ENCODE measurements around the gene CADM1. TPM values are rescaled to one million over a fixed set of nuclear protein-coding genes. Genes with fewer than 3 reads are reported as not detected.

The CADM1 gene
- total and polyA plus RNA-seq, 2 experiments from 2014 or later, result 16.5 to 18.0 TPM

DNA sequence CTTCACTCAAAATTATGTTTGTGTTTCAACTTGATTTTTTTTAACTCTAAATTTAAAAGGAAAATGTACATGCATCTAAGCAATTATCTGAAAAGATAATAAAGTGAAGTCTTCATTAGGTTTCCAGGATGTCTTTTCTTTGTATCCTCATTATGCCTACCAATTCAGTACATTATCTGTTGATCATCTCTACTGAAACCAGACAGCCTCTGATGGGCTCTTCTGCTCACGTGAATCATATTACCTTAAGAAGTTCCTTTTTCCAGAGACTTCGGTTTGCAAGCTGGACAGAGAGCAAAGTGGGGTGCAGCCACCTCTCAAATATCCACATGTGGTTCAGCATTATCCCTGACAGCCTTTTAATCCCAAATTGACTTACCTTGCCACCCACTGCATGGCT, 158.4 kb downstream of the CADM1 start:
- Histone ChIP-seq H3K4me2 (no peak overlapping the region), H3K36me3 (ENCODE audit: insufficient read depth) (no peaks in the 10 kb centered on the region), H4K20me1 (replicated peaks; ENCODE audit: insufficient read depth) (no peaks in the 10 kb centered on the region), H3K4me3 (no peak overlapping the region), H3K27me3 (ENCODE audit: insufficient read depth) (no peaks in the 10 kb centered on the region), H3K9me2 (ENCODE audit: insufficient read depth) (no peaks in the 10 kb centered on the region), H3K27ac (ENCODE audit: low read depth) (no peak overlapping the region), H3K4me1 (ENCODE audit: insufficient read depth) (no peaks in the 10 kb centered on the region), H2AFZ (no peak overlapping the region), H3K79me2 (replicated peaks; ENCODE audit: insufficient read depth) (no peaks in the 10 kb centered on the region), H3F3A (replicated peaks; ENCODE audit: low read depth) (no peaks in the 10 kb centered on the region)
- ATAC-seq, result no peak
- no peaks in the 10 kb centered on the region for H3K36me3 Mint-ChIP-seq (ENCODE audit: low read depth)
- H3K9me3 Mint-ChIP-seq, result no peaks in the 10 kb centered on the region
- H3K27ac Mint-ChIP-seq, result no peak overlapping the region
- DNase-seq (ENCODE audit: low spot score), result no peak
- no peaks in the 10 kb centered on the region for H3K27me3 Mint-ChIP-seq (ENCODE audit: insufficient read depth, low read depth, poor library complexity)
- H3K4me1 Mint-ChIP-seq, result no peaks in the 10 kb centered on the region
- TF ChIP-seq NANOG (IDR thresholded peaks at IDR 0.05; ENCODE audit: borderline replicate concordance), result no peak
- no peak for TF ChIP-seq ZNF114 (CRISPR knock-in tag; IDR thresholded peaks at IDR 0.05)
- no peak overlapping the region for H3K4me3 Mint-ChIP-seq

- no peak for ATAC-seq
- DNase-seq (ENCODE audit: low spot score), result no peak
- no peak overlapping the region for H2AFZ ChIP-seq
- H3F3A ChIP-seq (replicated peaks; ENCODE audit: low read depth), result no peaks in the 10 kb centered on the region
- no peaks in the 10 kb centered on the region for H3K36me3 Mint-ChIP-seq (ENCODE audit: low read depth)
- no peaks in the 10 kb centered on the region for H4K20me1 ChIP-seq (replicated peaks; ENCODE audit: insufficient read depth)
- H3K9me3 Mint-ChIP-seq, result no peaks in the 10 kb centered on the region
- no peaks in the 10 kb centered on the region for H3K27me3 Mint-ChIP-seq (ENCODE audit: insufficient read depth, low read depth, poor library complexity)
- no peak overlapping the region for H3K4me2 ChIP-seq
- H3K27ac ChIP-seq (ENCODE audit: low read depth), result no peak overlapping the region
- no peaks in the 10 kb centered on the region for H3K9me2 ChIP-seq (ENCODE audit: insufficient read depth)
- H3K4me3 ChIP-seq, result no peak overlapping the region
- no peak overlapping the region for H3K4me3 Mint-ChIP-seq
- H3K27ac Mint-ChIP-seq, result no peak overlapping the region
- no peaks in the 10 kb centered on the region for H3K4me1 ChIP-seq (ENCODE audit: insufficient read depth)
- no peaks in the 10 kb centered on the region for H3K27me3 ChIP-seq (ENCODE audit: insufficient read depth)
- no peaks in the 10 kb centered on the region for H3K79me2 ChIP-seq (replicated peaks; ENCODE audit: insufficient read depth)
- no peaks in the 10 kb centered on the region for H3K36me3 ChIP-seq (ENCODE audit: insufficient read depth)
- no peaks in the 10 kb centered on the region for H3K4me1 Mint-ChIP-seq
- TF ChIP-seq ZNF331 (CRISPR knock-in tag; IDR thresholded peaks at IDR 0.05; ENCODE audit: low read depth) (no peak), EZH2 (IDR thresholded peaks at IDR 0.05; ENCODE audit: low read depth, unreplicated experiment) (no peak), CREB1 (CRISPR knock-in tag; IDR thresholded peaks at IDR 0.05; ENCODE audit: low read depth) (no peak), NANOG (IDR thresholded peaks at IDR 0.05; ENCODE audit: borderline replicate concordance) (no peak), STAT1 (IDR thresholded peaks at IDR 0.05; ENCODE audit: unreplicated experiment) (no peak), JUNB (IDR thresholded peaks at IDR 0.05; ENCODE audit: unreplicated experiment) (no peak), EZH2phosphoT487 (IDR thresholded peaks at IDR 0.05; ENCODE audit: unreplicated experiment) (no peak), REST (IDR thresholded peaks at IDR 0.05; ENCODE audit: unreplicated experiment) (no peak), POLR2AphosphoS5 (IDR thresholded peaks at IDR 0.05; ENCODE audit: low read depth) (no peak), ZNF114 (CRISPR knock-in tag; IDR thresholded peaks at IDR 0.05) (no peak)
- TF ChIP-seq, protein P1, sequence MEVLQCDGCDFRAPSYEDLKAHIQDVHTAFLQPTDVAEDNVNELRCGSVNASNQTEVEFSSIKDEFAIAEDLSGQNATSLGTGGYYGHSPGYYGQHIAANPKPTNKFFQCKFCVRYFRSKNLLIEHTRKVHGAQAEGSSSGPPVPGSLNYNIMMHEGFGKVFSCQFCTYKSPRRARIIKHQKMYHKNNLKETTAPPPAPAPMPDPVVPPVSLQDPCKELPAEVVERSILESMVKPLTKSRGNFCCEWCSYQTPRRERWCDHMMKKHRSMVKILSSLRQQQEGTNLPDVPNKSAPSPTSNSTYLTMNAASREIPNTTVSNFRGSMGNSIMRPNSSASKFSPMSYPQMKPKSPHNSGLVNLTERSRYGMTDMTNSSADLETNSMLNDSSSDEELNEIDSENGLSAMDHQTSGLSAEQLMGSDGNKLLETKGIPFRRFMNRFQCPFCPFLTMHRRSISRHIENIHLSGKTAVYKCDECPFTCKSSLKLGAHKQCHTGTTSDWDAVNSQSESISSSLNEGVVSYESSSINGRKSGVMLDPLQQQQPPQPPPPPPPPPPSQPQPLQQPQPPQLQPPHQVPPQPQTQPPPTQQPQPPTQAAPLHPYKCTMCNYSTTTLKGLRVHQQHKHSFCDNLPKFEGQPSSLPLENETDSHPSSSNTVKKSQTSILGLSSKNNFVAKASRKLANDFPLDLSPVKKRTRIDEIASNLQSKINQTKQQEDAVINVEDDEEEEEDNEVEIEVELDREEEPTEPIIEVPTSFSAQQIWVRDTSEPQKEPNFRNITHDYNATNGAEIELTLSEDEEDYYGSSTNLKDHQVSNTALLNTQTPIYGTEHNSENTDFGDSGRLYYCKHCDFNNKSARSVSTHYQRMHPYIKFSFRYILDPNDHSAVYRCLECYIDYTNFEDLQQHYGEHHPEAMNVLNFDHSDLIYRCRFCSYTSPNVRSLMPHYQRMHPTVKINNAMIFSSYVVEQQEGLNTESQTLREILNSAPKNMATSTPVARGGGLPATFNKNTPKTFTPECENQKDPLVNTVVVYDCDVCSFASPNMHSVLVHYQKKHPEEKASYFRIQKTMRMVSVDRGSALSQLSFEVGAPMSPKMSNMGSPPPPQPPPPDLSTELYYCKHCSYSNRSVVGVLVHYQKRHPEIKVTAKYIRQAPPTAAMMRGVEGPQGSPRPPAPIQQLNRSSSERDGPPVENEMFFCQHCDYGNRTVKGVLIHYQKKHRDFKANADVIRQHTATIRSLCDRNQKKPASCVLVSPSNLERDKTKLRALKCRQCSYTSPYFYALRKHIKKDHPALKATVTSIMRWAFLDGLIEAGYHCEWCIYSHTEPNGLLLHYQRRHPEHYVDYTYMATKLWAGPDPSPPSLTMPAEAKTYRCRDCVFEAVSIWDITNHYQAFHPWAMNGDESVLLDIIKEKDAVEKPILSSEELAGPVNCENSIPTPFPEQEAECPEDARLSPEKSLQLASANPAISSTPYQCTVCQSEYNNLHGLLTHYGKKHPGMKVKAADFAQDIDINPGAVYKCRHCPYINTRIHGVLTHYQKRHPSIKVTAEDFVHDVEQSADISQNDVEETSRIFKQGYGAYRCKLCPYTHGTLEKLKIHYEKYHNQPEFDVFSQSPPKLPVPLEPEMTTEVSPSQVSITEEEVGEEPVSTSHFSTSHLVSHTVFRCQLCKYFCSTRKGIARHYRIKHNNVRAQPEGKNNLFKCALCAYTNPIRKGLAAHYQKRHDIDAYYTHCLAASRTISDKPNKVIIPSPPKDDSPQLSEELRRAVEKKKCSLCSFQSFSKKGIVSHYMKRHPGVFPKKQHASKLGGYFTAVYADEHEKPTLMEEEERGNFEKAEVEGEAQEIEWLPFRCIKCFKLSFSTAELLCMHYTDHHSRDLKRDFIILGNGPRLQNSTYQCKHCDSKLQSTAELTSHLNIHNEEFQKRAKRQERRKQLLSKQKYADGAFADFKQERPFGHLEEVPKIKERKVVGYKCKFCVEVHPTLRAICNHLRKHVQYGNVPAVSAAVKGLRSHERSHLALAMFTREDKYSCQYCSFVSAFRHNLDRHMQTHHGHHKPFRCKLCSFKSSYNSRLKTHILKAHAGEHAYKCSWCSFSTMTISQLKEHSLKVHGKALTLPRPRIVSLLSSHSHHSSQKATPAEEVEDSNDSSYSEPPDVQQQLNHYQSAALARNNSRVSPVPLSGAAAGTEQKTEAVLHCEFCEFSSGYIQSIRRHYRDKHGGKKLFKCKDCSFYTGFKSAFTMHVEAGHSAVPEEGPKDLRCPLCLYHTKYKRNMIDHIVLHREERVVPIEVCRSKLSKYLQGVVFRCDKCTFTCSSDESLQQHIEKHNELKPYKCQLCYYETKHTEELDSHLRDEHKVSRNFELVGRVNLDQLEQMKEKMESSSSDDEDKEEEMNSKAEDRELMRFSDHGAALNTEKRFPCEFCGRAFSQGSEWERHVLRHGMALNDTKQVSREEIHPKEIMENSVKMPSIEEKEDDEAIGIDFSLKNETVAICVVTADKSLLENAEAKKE (CRISPR knock-in tag; IDR thresholded peaks at IDR 0.05), result no peak
- TF ChIP-seq, protein P2, sequence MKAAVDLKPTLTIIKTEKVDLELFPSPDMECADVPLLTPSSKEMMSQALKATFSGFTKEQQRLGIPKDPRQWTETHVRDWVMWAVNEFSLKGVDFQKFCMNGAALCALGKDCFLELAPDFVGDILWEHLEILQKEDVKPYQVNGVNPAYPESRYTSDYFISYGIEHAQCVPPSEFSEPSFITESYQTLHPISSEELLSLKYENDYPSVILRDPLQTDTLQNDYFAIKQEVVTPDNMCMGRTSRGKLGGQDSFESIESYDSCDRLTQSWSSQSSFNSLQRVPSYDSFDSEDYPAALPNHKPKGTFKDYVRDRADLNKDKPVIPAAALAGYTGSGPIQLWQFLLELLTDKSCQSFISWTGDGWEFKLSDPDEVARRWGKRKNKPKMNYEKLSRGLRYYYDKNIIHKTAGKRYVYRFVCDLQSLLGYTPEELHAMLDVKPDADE (IDR thresholded peaks at IDR 0.05), result no peak
These were observed 158.9 kb downstream of the CADM1 start for GRCh38 chr11:115345361-115345760.
